HG03520 (cell line): ENCODE data around the gene AP1S1.
A peak's percentile ranks its signal among the peaks of the same experiment; 100 is the strongest.

ENCODE experiments used
- ATAC-seq: cut with Tn5 transposase; IDR thresholded peaks from one replicate; pipeline ENCODE4 v1.9.1; 2021; ENCODE audit warnings: mild to moderate bottlenecking, moderate library complexity; ENCODE audit not compliant: unreplicated experiment

The AP1S1 gene

DNA sequence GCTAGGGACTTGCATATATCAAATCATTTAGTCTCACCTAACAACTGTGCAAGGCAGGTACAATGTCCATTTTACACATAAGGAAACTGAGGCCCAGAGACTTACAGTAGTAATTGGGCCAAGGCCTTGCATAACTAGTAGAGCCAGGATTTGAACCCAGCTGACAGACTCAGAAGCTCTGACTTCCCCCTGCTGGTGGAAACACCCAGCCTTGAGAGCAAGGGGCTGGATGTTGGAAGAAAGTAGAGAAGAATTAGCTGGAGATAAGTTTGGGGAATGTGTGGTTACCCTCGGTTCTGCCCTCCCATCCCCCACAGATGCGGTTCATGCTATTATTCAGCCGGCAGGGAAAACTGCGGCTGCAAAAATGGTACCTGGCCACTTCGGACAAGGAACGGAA, 2.0 kb downstream of the AP1S1 start:
- ATAC-seq: no peak

- ATAC-seq: no peak
These were observed 2.8 kb downstream of the AP1S1 start for GRCh38 chr7:101156866-101157589.

GRCh38 chr7:101159696-101160674, 5.7 kb downstream of the AP1S1 start:
- no peak for ATAC-seq

DNA sequence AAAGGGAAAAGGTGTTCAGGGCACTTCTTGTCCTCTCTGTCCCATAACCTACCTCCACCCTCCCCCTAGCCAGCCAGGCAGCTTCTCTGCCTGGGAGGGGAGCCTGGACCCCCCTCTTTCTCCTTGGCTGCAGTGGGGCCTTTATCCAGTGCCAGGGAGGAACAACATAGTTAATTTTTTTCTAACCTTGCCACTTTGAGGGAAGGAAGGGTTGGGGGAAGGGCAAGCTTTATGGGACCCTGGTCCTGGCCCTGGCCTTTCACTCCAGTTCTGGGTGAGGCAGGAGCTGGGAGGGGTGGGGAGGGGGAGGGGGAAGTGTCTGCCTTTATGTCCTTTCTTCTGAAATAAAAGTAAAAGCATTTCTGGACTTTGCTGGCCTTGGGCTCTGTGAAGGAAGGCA, 6.6 kb downstream of the AP1S1 start:
- ATAC-seq: no peak

DNA sequence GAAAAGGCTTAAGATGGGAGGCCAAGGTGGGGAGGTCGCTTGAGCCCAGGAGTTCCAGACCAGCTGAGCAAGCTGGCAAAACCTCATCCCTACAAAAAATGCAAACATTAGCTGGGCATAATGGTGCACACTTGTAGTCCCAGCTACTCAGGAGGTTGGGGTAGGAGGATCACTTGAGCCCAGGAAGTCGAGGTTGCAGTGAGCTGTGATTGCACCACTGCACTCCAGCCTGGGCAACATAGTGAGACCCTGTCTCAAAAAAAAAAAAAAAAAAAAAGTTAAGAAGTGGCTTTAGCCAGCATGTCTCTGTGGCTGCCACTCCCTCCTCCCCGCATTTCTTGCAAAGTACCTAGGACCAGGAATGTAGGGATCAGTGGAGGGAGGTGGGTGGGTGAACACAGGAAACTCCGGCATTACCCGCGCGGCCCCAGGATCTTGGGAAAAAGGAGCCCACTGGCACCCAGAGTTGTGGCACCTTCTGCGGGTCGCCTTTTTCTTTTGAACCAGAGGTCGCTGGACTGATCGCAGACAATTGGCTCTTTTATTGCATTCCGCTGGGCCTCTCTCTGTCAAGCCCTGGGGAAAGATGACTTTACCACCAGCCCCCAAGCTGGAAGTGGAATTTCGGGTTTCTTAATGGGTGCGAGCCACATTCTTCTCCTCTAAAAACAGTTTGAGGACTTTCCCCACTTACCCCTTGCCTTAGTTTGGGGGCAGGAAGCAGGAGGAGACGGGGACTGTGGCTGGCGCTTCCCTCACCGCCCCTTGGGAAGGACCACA, 7.6 kb downstream of the AP1S1 start:
- ATAC-seq: no peak

GRCh38 chr7:101162551-101163278, 8.4 kb downstream of the AP1S1 start:
- ATAC-seq: no peak

DNA sequence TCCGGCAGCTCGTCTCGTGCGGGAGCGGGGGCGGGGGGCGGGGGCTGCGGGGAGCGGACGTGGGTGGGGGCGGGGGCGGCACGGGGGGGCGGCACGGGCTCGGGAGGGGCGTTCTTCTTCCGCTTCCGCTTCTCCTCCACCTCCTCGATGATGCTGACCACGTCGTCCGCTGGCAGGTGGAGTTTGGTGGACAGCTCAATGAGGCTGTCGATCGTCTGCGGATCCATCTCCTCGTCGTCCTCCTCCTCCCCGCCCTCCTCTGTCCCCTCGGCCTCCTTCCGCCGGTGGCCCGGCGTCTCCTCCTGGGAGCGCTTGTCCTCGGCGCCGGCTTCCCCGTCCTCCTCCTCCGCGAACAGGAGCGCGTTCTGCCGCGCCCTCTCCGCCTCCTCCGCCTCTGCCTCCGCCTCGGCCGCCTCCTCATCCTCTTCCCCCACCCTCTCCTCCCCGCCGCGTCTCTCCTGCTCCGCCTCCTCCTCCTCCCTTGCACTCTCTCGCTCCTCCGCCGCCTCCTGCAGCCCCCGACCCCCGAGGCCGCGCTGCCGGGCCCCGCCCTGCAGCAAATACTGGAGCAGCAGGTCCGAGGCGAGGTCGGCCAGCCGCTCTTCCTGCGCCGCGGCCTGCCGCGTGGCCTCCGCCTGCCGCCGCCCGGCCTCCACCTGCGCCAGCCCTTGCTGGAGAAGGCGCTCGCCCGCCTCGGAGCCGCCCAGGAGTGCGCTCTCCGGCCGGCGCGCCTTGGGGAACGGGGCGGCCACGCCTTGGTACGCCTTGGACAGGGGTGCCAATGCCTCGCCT, 9.2 kb downstream of the AP1S1 start:
- no peak for ATAC-seq

DNA sequence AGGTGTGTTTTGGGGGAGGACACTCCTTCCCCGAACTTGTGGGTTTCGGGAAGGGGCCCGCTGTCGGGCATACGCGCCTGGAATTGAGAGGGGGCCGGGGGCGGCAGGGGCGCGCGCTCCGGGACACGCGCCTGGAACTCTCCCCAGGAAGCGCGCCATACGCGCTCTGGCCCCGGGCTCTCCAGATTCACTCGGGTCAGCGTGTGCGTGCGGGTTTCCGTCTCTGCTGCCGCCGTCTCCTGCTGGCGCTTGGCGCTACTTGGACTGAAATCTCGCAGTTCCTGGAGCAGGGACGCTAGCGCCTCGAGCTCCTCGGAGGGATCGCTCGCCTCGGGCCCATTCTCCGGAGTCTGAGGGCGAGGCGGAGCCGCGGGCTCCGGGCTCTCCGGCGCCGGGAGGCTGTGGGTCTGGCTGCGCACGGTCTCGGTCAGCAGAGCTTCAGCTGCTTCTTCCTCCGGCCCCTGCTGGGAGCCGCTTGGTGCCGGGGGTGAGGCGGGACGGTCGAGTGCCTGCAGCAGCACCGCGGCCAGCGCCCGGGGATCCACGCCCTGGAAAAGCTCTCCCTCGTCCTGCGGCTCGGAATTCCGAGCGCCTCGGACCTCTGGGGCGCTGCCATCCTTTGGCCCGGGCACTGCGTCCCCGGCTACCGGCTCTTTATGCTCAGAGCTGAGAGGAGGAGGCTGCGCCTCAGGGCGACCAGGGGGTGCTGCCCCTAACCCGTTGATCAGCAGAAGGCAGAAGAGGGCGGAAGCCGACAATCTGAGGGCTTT, 10.0 kb downstream of the AP1S1 start:
- ATAC-seq: no peak

GRCh38 chr7:101165075-101165957, 11.0 kb downstream of the AP1S1 start, which contains the start of gene VGF:
TSS of gene VGF (minus strand) at chr7:101165569. CDS start at chr7:101164843, 726 bp downstream.
- peak; percentile 70 for ATAC-seq

DNA sequence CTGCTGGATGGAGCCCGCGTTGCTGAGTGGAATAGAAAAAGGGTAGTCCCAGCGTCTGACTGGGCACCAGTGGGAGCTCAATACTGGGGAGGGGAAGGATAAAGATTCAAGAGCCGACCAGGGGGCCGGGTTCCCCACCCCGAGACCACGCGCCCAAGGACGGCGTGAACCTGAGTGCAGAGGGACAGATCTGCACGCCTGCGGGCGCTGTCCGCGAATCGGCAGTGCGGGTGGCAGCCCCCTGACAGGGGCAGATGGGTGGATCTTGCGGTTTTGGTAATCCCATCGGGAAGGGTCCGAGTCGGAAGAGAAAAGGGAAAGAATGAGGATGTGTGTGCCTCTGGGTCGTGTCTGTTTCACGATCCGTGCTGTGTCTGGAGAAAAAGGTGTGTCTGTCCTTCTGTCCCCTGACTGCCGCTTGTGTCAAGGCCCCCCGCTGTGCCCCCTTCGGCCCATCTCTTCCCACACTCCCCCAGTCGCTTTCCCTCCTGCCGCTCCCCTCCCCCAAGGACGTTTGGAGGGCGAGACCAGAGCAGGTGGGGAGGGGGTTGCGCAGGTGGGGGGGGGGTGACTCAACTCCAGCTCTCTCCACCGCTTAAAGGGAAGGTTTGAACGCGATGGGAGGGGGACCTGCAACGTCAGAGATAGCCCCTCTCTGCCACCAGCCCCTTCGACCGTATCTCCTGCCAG, 11.8 kb downstream of the AP1S1 start:
- no peak for ATAC-seq

GRCh38 chr7:101166648-101166908, 12.3 kb downstream of the AP1S1 start:
- ATAC-seq: no peak

- no peak for ATAC-seq
These were observed 12.8 kb downstream of the AP1S1 start for GRCh38 chr7:101166909-101167644.

DNA sequence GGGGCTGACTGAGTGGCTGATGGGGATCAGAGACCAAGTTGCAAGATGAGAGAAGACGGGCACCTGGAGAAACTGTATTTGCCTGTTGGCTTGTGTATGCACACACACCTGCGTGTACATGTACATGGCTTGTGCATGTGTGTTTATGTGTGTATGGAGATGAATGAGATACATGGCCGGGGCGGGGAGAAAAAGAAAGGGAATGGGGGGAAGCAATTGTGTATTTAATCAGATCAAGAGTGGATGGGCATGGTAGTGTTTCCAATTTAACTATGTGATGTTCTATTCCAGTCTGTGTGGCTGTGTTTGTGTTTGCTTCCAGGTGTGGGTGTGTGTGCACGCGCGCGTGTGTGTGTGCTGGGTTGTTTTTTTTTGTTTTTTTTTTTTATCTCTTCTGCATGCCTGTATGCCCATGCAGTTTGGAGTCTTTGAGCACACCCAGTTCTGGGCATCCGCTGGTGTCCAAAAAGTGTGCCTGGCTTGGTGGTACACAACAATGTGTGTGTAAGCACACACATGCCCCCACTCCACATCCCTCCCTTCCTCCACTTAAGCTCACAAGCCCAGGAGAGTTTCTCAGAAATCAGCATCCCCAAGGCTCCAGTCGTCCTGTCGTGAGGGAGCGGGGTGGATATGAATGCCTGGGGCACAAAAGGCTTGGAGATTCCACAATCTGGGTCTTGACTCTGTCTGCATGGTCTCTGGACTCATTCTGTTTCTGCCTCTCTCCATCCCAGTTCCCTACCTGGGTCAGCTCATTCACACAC, 13.6 kb downstream of the AP1S1 start:
- ATAC-seq: no peak

GRCh38 chr7:101168412-101169049, 14.3 kb downstream of the AP1S1 start:
- no peak for ATAC-seq

GRCh38 chr7:101169110-101169837, 15.0 kb downstream of the AP1S1 start:
- no peak for ATAC-seq
